GM19452 (cell line): ENCODE measurements around the gene UPF1.
A peak's percentile ranks its signal among the peaks of the same experiment; 100 is the strongest.

ENCODE experiments used
- ATAC-seq: cut with Tn5 transposase; IDR thresholded peaks from one replicate; pipeline ENCODE4 v1.9.1; 2021; ENCODE audit not compliant: unreplicated experiment

UPF1 gene

GRCh38 chr19:18831524-18832305 lies at the start of gene UPF1:
Gene UPF1, plus strand, starts transcription at chr19:18831959. Its CDS starts 251 bp downstream, at chr19:18832210.
- ATAC-seq, result peak; percentile 77

- ATAC-seq, result no peak
These were observed 49.1 kb upstream of the UPF1 start for GRCh38 chr19:18782559-18783225.

GRCh38 chr19:18783958-18784785 lies 47.6 kb upstream of the UPF1 start:
- no peak for ATAC-seq

GRCh38 chr19:18784786-18785120 lies 47.0 kb upstream of the UPF1 start:
- ATAC-seq, result no peak

- ATAC-seq, result no peak
These were observed 46.3 kb upstream of the UPF1 start for GRCh38 chr19:18785179-18786124.

GRCh38 chr19:18788529-18789421 lies 43.0 kb upstream of the UPF1 start:
- no peak for ATAC-seq

- no peak for ATAC-seq
These were observed 42.3 kb upstream of the UPF1 start for GRCh38 chr19:18789422-18789869.

GRCh38 chr19:18789883-18790565 lies 41.7 kb upstream of the UPF1 start:
- no peak for ATAC-seq

- ATAC-seq, result no peak
These were observed 41.0 kb upstream of the UPF1 start, which contains the start of gene COMP for GRCh38 chr19:18790566-18791314. Gene COMP, minus strand, starts transcription at chr19:18791305. Its CDS starts 36 bp downstream, at chr19:18791269.

GRCh38 chr19:18791315-18791678 lies 40.5 kb upstream of the UPF1 start:
- ATAC-seq, result no peak

GRCh38 chr19:18792661-18793060 lies 39.1 kb upstream of the UPF1 start:
- ATAC-seq, result no peak

GRCh38 chr19:18793144-18794028 lies 38.4 kb upstream of the UPF1 start:
- ATAC-seq, result no peak

- ATAC-seq, result no peak
These were observed 37.8 kb upstream of the UPF1 start for GRCh38 chr19:18794029-18794313.

- no peak for ATAC-seq
These were observed 37.1 kb upstream of the UPF1 start for GRCh38 chr19:18794692-18795091.

- ATAC-seq, result no peak
These were observed 36.2 kb upstream of the UPF1 start for GRCh38 chr19:18795540-18795939.

GRCh38 chr19:18796239-18796638 lies 35.5 kb upstream of the UPF1 start:
- ATAC-seq, result no peak
